HL-60/S4 (cell line): ENCODE results near the gene NFKBIZ.
"Not testable (repeated sequence)": the region's sequence is repeated elsewhere in the genome, so short reads cannot be mapped to it uniquely, and the experiment has no call there.

Experiments
- in situ Hi-C: fragments of 300-500 bp; cut with MboI; formaldehyde crosslinking; loops from 2 replicates; pipeline ENCODE4 v1.14.3; 2022; ENCODE audit warnings: low sequenced_read_pairs

Gene NFKBIZ

GRCh38 chr3:101905573-101905972 lies 56.3 kb downstream of the NFKBIZ start:
- in situ Hi-C loops: not testable (repeated sequence)
